Inflammatory macrophage treated with lipopolysaccharide for 1 hour (primary cell): ENCODE measurements around the gene DDI1.
A peak's percentile ranks its signal among the peaks of the same experiment; 100 is the strongest.
"Not testable (repeated sequence)": the region's sequence is repeated elsewhere in the genome, so short reads cannot be mapped to it uniquely, and the experiment has no call there.

Experiments used
- DNase-seq, 2 donors: peaks; one replicate each; pipeline ENCODE4 v3.0.0-alpha.2; 2020 to 2022

DDI1 gene

DNA sequence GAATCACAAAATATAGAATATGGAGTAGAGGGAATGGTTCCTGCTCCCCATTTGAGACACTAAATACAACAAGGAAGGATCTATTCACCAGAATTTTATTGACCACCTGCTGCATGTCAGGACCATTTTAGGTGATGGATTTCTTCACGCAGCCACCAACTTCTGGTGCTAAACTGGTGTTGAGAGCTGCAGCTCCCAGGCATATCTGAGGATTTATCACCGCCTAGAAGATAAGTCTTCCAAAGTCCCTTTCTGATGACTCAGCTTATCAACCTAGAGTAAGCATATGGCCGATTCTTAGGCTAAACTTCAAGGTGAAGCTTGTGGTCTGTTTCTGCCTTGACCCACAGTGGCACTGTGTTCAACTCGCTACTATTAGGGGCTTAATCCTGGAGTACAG, 6.7 kb downstream of the DDI1 start:
- DNase-seq, result no peak

DNA sequence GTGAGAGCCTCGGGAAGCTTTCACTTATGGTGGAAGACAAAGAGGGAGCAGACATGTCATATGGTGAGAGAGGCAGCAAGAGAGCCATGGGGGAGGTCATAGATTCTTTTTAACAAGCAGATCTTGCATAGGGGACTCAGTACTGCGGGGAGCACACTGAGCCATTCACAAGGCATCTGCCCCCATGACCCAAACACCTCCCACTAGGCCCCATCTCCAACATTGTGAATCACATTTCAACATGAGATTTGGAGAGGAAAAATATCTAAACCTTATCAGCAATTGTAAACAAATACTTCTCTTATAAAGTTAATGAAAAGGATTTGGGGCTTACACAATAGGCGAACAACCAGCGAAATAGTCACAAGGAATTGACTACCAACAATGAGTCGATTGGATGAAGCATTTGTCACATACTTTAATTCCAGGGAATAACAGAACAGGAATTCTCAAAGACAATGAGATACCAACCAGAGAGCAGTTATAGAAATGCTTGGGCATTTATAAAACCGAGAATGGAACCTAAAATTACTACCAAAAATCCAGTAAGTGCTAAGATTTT, 7.3 kb downstream of the DDI1 start:
- no peak for DNase-seq

DNA sequence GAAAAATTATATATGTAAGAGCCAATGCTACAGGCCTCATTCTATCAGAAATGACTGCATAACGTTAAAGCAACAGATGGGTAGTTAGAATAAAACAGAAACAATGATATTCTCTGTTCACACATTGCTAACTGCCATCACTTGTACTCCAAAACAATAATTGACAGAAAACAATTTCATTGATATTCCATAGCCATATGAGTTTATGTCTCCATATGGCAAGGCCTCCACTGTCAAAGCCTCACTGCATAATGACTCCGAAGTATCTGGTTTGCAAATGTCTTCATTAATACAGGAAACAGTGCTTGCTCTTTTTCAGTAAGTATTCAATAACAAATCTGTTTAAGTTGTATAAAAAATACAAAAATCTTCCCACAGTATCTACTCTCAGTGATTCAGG, 9.9 kb downstream of the DDI1 start:
- DNase-seq, result no peak

DNA sequence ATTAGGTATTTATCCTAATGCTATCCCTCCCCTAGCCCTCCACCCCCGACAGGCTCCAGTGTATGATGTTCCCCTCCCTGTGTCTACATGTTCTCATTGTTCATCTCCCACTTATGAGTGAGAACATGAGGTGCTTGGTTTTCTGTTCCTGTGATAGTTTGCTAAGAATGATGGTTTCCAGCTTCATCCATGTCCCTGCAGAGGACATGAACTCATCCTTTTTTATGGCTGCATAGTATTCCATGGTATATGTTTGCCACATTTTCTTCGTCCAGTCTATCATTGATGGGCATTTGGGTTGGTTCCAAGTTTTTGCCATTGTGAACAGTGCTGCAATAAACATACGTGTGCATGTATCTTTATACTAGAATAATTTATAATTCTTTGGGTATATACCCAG, 10.4 kb downstream of the DDI1 start:
- not testable (repeated sequence) for DNase-seq

DNA sequence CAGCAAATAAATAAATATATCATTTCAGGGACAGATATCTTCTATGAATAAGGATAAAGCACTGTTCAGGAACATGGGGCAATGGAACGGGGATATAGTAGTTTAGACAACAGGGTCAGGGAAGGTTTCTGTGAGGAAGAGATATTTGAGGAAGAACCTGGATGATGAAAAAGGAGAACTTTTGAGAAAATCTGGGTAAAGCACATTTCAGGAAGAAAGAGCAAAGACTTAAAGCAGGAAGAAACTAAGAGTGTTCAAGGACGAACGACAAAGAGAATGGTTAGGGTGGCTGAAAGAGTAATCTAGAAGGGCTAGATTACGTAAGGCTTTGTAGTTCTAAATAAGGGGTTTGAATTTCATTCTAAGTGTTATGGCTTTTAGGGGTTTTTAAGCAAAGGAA, 12.7 kb downstream of the DDI1 start:
- peak; percentile 14 to 45 for DNase-seq

DNA sequence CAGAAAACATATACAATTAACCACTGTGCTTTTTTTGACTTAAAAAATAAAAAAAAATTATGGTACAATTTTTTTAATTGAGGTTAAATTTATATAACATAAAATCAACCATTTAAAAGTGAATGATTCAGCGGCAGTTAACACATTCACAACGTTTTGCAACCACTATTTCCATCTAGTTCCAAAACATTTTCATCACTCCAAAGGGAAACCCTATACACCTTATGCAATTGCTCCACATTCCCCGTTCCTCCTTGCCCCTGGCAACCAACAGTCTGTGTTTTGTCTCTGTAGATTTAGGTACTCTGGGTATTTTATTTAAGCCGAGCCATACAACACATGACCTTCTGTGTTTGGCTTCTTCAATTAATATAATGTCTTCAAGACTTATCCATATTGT, 15.3 kb downstream of the DDI1 start:
- DNase-seq, result no peak

DNA sequence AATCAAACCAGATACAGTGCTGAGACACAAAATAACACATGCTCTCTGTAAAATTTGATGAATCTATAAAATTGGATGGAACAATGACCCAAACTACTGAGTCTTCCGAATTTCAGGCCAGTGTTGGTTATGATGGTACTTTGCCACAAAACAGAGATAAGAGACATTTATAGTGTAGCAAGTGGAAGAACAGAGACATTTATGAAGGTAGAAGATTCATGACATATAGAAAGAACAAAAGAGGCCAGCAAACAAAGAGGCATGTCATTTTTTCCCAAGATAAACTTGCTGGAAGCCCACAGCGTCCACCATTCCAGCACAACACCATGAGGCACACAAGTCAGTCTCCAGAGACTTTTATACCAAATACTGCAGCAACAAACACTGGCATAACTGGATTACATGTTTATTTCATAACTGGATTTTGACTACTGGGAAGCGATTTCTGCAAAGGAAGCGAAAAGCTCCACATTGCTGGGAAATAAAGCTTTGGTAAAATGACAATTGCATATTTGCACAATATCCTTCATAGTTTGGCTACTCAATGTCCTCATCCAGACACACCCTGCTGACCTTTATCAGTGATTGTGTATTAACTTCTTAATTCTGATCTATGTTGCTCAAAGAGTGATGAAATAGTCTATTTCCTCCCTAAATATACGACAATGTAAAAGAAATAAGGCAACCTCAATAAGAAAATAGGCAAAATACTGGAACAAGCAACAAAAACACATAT, 17.5 kb downstream of the DDI1 start:
- peak in 1 of 2 donors; percentile 28 for DNase-seq

DNA sequence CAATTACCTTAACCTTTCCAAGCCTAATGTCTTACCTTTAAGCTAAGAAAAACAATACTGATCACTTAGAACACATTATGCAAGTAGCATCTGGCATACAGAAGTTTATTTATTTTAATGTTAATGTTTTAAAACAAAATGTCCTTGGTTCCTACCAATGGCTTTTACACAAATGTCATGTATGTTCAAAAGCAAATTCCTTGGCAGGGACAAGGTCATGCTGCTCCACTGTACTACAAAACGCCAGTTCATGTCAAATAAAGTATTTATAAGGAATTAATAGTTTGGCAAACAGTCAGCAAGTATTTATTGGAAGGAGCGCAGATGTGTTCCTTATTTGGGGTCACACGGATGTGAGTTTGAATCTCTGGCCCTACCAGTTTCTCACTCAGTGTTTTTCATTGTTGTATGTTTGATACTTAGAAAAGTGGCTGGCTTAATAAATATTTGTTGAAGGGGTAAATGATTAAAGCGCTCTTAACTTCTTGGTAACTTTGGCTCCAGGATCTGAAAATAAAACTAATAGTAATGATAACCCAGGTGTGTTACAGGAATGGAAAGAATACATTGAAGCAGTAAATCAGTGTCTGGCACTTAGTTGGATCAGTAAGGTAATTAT, 18.6 kb downstream of the DDI1 start:
- no peak for DNase-seq

DNA sequence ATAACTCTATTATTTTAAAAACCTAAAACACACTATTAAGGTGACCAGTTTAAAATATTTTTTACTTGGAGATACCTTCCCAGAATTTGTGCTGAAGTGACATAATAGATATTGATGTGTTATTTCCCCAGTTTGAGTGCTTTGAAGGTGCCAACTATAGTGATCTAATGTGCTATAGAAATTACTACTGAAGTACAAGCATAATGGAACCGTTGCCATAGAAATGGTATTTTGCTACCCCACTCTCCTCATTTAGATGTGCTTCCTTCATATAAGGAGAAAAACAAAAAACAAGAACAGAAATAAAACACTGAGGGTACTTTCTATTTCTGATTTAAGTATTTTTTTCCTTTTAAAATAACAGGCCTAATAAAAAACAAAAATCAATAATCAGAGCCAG, 19.2 kb downstream of the DDI1 start:
- no peak for DNase-seq

DNA sequence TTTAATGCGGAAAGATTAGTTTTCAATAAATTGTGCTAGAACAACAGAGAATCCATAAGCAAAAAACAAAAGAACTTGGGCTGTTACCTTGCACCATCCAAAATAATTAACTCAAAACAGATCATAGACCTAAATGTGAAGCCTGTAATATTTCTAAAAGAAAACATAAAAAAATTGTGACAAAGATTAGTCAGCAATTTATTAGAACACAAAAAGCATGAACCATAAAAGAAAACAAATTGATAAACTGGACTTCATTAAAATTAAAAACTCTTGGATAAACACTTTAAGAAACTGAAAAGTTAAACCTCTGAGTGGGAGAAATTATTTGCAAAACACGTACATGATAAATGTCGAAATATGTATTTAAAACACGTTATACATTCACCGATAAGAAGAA, 21.5 kb downstream of the DDI1 start:
- DNase-seq, result no peak

DNA sequence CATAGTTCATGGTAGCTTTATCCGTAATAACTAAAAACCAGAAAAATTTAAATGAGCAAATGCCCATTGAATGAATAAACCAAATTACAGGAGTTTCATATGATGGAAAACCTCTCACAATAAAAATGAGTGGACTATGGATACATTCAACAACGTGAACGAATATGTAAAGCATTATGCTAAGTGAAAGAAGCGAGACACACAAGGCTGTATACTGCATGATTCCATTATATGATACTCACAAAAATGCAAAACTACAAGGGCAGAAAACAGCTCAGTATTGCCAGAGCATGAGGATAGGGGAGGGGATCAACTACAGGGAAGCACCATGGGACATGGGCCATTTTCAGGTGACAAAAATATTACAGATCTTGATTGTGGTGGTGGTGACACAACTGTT, 22.2 kb downstream of the DDI1 start:
- DNase-seq, result no peak

DNA sequence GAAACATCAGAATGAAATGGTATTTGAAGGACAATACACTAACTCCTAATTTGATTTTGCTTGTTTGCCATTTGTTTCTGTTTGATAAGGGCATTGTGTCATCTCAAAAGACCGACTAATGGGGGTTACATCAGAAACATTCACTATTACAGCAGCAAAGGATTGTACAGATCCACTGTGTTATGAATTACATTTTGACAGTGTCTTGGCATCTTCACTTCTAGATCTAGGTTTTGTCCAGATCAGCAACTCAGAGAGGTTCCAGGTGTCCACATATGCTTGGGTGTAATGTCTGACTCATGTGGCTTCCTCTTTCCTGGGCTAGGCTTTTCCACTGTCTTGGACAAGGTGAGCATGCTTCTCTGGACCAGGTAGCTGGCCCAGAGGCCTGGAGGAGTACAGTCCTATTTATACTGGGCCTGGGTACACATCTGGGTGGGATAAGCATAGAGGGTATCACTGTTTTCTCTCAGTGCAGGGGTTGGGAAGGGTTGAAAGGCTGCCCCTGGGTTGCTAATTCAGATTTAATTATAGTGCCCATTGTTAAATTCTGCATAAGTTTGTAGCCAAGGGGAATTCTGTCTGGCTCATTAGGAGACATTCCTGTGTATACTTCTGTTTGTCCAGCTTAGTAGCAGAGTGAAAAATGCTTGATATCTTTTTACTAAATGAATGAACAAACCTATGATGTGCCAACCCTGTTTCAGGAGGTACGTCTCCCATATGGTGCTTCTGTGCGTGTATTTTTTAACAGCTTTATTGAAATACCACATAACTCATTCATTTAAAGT, 23.8 kb downstream of the DDI1 start:
- no peak for DNase-seq

DNA sequence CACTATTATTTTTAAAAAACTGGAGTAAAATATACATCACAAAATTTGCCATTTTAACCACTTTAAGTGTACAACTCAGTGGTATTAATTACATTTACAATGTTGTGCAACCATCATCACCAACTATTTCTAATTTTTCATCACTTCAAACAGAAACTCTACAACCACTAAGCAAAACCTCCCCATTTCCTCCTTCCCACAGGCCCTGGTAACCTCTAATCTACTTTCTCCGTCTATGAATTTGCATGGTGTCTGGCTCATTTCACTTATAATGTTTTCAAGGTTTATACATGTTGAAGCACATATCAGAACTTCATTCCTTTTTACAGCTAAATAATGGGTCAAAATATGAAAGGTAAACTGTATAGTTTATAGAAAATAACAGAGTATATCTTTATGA, 24.4 kb downstream of the DDI1 start:
- peak in 1 of 2 donors; percentile 7 for DNase-seq

DNA sequence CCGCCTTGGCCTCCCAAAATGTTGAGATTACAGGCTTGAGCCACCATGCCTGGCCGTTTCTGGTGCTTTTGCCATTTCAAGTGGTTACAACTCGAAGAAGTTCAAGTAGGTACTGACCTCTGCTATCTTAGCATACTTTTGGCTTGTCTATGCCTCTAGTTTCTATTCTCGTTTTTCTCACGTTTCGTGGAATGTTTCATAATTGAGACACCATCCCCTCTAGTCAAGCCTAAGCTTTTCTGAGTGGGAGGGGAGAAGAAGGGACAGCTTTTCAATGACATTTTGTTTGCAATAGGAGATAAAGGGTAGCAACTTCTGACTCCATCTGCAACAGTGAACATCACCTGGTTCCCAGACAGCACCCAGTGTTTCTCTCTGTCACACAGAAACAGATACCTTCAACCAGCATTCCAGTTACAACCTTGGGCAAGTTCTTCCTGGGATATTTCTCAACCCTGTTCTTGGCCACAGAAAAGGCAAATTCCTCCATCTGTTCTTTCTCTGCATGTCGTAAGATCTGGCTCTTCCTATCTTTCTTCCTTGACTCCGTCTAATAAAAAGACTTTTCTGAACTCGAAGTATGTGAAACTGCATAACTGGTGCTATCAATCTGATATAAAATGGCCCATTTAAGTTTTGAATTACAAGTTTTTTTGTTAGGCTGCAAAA, 25.5 kb downstream of the DDI1 start:
- peak; percentile 22 to 51 for DNase-seq

DNA sequence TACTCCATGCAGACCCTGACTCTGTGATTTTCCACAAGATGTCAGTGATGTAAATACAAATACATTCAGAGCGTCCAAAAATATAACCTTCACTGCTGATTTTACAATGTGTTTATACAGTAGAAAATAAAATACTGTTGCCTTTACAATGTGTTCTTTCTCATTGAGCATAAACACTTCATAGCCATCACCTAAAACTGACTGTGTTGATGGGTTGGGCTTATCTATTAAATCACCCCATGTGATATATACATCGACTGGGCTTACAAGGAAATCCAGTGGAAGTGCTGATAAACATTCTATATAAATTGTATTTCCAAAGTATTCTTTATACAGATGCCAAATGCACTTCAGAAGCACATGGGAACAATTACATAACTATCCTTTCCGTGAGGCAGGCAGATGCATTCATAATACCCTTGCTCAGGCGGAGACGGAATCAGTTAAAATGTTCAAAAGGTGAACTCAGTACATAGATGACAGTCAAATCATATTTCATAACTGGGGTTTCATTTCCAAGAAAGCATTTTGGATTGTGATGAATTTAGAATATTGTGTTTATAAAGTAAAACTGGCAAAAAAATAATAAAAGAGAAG, 27.7 kb downstream of the DDI1 start:
- DNase-seq, result no peak

DNA sequence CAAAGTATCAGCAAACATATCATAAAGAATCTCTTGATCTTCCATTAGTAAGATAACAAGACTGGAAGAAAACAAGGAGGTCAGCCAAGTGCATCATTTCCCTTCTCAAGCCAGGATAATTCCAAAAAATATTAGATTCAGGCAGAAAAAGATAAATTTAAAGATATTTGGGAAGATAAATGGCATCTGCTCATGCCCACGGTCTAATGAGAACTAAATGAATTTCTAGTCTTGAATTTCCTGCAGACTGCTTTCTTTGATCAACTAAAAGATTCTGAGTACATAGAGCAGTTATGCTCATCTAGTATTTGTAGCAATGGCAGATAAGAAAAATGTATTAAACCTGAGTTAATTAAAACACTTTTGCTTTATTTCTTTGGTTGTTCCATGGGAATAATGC, 31.1 kb downstream of the DDI1 start:
- no peak for DNase-seq

DNA sequence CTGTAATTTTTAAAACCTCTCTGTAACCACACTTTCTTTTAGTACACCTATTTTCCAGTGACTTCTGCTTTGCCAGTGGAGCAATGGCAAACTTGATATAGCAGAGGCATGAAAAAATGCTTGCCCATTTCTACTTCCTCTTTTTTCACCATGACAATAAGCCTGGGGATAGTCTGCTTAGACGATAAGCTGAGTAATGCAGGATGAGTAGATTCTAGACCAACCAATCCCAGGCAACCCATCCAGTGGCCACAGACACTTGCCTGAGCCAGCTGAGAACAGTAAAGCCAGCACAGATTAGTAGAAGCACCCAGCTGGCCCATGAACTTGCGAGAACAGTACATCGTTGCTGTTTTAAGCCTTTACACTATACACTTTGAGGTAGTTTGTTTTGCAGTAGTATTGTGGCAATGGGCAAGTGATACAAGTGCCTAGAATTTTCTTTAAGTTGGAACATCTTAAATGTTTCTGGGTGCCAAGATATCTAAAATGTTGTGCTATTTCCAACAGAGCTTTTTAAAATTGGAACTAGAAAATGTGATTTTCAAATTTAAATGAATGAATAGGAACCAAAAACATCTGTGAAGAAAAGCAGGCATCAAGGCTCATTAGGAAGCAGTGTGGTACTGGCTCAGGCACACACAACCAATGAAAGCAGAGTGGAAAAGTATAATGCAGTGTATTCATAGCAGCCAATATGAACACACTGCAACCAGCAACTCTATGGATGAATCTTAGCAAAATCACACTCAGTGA, 37.7 kb downstream of the DDI1 start:
- peak; percentile 54 to 70 for DNase-seq

DNA sequence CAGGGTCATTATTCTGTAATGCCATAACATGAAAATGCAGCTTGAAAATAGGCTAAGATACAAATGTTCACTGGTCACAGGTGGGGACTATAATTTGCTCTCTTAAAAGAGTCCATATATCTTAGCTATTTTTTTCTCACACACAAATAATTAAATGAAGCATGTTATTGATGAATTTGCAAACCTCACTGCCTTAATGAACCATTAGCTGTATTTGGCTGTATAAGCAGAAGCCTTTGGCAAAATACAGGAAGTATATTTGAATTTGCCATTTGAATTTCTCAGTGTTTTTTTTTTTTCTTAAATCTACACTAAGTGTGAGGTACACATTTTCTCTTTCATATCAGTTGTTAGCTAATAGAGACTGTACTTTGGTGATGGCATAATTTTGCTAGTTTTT, 38.7 kb downstream of the DDI1 start:
- DNase-seq, result no peak

DNA sequence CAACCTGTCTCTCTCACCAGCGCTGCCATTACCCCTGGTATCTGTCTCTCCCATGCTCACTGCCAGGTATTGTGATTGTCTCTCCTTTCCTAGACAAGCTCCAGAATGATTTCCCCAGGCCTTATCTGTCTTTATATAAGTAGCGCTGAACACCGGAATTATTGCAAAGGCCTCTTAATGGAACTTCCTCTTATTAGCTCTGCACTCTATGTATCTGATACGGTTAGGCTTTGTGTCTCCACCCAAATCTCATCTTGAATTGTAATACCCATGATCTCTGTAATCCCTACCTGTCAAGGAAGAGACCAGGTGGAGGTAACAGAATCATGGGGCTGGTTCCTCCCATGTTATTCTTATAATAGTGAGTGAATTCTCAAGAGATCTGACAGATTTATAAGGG, 39.3 kb downstream of the DDI1 start:
- DNase-seq, result no peak

DNA sequence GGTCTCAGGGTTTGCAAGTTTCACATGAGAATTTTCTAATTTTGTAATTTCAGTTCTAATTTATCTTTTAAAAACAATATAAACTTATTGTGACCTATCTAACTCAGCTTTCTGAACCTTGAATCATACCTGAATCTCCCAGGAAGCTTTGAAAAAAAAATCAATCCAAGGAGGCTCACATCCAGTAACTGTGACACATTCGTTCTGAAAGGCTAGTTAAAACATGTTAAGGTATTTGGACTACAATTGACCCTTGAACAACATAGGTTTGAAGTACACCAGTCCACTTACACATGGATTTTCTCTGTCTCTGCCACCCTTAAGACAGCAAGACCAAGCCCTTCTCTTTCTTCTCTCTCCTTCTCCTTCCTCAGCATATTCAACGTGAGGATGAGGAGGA, 40.0 kb downstream of the DDI1 start:
- DNase-seq, result no peak

DNA sequence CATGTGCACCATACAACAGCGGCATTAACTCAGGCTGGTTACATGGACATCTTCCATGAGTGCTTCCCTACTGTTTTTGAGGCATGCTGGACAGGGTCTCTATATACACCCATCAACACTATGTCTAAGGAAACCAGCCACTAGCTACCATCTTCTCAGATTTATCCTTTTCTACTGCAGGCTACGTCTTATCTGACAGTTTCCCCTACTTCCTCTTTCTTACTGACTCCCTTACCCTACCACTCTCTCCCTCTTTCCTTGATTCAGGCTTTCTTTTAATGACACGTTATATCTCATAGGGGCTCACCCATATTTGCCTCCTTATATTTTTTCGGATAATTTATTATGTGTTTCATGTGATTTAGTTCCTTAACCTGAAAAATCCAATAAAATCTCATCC, 41.8 kb downstream of the DDI1 start:
- DNase-seq, result no peak

DNA sequence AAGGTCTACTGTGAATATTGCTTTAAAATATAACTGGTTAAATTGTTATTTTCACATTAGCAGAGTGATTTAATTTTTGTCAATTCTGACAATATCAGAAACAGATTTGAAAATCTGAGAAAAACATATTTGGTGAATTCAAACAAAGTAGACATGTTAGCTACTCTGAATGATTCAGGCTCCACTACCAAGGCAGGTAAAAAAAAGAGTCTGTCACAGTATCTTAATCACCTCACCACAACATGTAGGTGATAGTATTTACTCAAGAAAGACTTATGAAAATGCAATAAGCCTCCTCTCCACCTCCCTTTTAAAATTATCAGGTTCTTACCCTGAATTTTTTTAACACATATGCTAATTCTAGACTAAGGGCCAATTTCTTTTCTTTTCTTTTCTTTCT, 42.6 kb downstream of the DDI1 start:
- DNase-seq, result no peak
